SK-N-SH treated with all-trans-retinoic acid at 6 μM for 48 hours (cell line): Measurements from ENCODE around the gene MGMT.

Experiments used
- ATAC-seq: fragments of 200-7000 bp; cut with Tn5 transposase; 3 replicates; pipeline ENCODE4 v1.9.1; 2020; ENCODE audit warnings: mild to moderate bottlenecking, moderate library complexity
- ARNTL ChIP-seq: fragments of 450-650 bp; formaldehyde crosslinking; IDR thresholded peaks from 2 replicates; pipeline ENCODE4 v1.5.0; 2020; ENCODE audit warnings: low read depth, mild to moderate bottlenecking, moderate library complexity, borderline replicate concordance
- BACH2 ChIP-seq: fragments of 250-450 bp; sonication (Bioruptor Pico); IDR thresholded peaks from 2 replicates; pipeline ENCODE4 v1.9.0; 2021; ENCODE audit warnings: mild to moderate bottlenecking, borderline replicate concordance
- CSDC2 ChIP-seq: fragments of 250-450 bp; sonication (Bioruptor Pico); IDR thresholded peaks from 2 replicates; pipeline ENCODE4 v1.5.0; 2020; ENCODE audit warnings: mild to moderate bottlenecking, moderate library complexity
- ESRRG ChIP-seq: fragments of 250-450 bp; sonication (Bioruptor Pico); IDR thresholded peaks from 2 replicates; pipeline ENCODE4 v1.6.1; 2021; ENCODE audit warnings: mild to moderate bottlenecking
- GLIS3 ChIP-seq: fragments of 250-450 bp; sonication (Bioruptor Pico); IDR thresholded peaks from 2 replicates; pipeline ENCODE4 v1.5.0; 2020; ENCODE audit warnings: mild to moderate bottlenecking, moderate library complexity
- OSR1 ChIP-seq: fragments of 250-450 bp; sonication (Bioruptor Pico); IDR thresholded peaks from 2 replicates; pipeline ENCODE4 v1.8.0; 2022; ENCODE audit warnings: moderate library complexity, mild to moderate bottlenecking, inconsistent platforms
- PPARA ChIP-seq: fragments of 250-450 bp; sonication (Bioruptor Pico); IDR thresholded peaks from 2 replicates; pipeline ENCODE4 v1.5.0; 2020; ENCODE audit warnings: mild to moderate bottlenecking, borderline replicate concordance
- RARB ChIP-seq: fragments of 250-450 bp; sonication (Bioruptor Pico); IDR thresholded peaks from 2 replicates; pipeline ENCODE4 v1.8.0; 2021; ENCODE audit warnings: mild to moderate bottlenecking, moderate library complexity
- SNAI2 ChIP-seq: fragments of 250-450 bp; sonication (Bioruptor Pico); IDR thresholded peaks from 2 replicates; pipeline ENCODE4 v1.5.0; 2020; ENCODE audit warnings: mild to moderate bottlenecking, moderate library complexity
- TOX ChIP-seq: fragments of 250-450 bp; sonication (Bioruptor Pico); IDR thresholded peaks from 2 replicates; pipeline ENCODE4 v1.8.0; 2021; ENCODE audit warnings: mild to moderate bottlenecking, moderate library complexity, borderline replicate concordance
- ZC3H10 ChIP-seq: fragments of 250-450 bp; sonication (Bioruptor Pico); IDR thresholded peaks from 2 replicates; pipeline ENCODE4 v1.5.1; 2021; ENCODE audit warnings: mild to moderate bottlenecking, moderate library complexity
- ZFP3 ChIP-seq: fragments of 250-450 bp; sonication (Bioruptor Pico); IDR thresholded peaks from 2 replicates; pipeline ENCODE4 v1.5.0; 2020; ENCODE audit warnings: mild to moderate bottlenecking, moderate library complexity
- ZFP30 ChIP-seq: fragments of 450-650 bp; formaldehyde crosslinking; IDR thresholded peaks from 2 replicates; pipeline ENCODE4 v1.5.0; 2022; ENCODE audit warnings: mild to moderate bottlenecking, moderate library complexity
- ZNF565 ChIP-seq: fragments of 450-650 bp; formaldehyde crosslinking; conservative IDR thresholded peaks from 2 replicates; pipeline ENCODE4 v1.5.0; 2020; ENCODE audit warnings: low read depth, mild to moderate bottlenecking, moderate library complexity
- ZNF70 ChIP-seq: fragments of 450-650 bp; formaldehyde crosslinking; IDR thresholded peaks from 2 replicates; pipeline ENCODE4 v1.5.0; 2020; ENCODE audit warnings: mild to moderate bottlenecking, moderate library complexity
- ZNF8 ChIP-seq: fragments of 450-650 bp; formaldehyde crosslinking; IDR thresholded peaks from 2 replicates; pipeline ENCODE4 v1.5.0; 2020; ENCODE audit warnings: mild to moderate bottlenecking, moderate library complexity
- TF ChIP-seq, protein P1 (sequence below): fragments of 250-450 bp; sonication (Bioruptor Pico); IDR thresholded peaks from 2 replicates; pipeline ENCODE4 v1.5.1; 2020; ENCODE audit warnings: low read depth, mild to moderate bottlenecking, moderate library complexity
- TF ChIP-seq, protein P2 (sequence below): fragments of 250-450 bp; sonication (Bioruptor Pico); IDR thresholded peaks from 2 replicates; pipeline ENCODE4 v1.8.0; 2021; ENCODE audit warnings: low read depth, mild to moderate bottlenecking, moderate library complexity, borderline replicate concordance
- TF ChIP-seq, protein P3 (sequence below): fragments of 250-450 bp; sonication (Bioruptor Pico); IDR thresholded peaks from 2 replicates; pipeline ENCODE4 v1.8.0; 2020; ENCODE audit warnings: mild to moderate bottlenecking, moderate library complexity, borderline replicate concordance
- TF ChIP-seq, protein P4 (sequence below): fragments of 250-450 bp; sonication (Bioruptor Pico); IDR thresholded peaks from 2 replicates; pipeline ENCODE4 v1.5.0; 2020; ENCODE audit warnings: mild to moderate bottlenecking, moderate library complexity
- TF ChIP-seq, protein P5 (sequence below): fragments of 250-450 bp; sonication (Bioruptor Pico); IDR thresholded peaks from 2 replicates; pipeline ENCODE4 v1.5.1; 2021; ENCODE audit warnings: mild to moderate bottlenecking, moderate library complexity

MGMT gene

DNA sequence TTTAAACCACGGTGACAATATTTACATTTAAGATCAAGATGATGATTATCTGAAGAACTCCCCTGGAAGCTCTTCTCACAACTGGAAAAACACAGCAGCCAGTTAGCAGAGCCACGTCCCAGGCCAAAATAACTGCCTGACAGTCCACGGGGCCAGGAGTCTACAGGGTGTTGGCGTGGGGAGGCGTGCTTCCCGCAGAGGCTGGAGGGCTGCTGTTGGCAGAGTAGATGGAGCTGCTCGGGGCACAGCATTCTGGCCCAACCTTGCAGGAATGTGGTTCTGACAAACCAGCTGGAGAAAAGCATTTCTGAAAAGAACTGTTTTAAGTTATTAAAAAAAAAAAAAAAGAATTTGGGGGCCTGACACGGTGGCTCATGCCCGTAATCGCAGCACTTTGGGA, 319.2 kb downstream of the MGMT start (continued):
- TF ChIP-seq, protein P1, sequence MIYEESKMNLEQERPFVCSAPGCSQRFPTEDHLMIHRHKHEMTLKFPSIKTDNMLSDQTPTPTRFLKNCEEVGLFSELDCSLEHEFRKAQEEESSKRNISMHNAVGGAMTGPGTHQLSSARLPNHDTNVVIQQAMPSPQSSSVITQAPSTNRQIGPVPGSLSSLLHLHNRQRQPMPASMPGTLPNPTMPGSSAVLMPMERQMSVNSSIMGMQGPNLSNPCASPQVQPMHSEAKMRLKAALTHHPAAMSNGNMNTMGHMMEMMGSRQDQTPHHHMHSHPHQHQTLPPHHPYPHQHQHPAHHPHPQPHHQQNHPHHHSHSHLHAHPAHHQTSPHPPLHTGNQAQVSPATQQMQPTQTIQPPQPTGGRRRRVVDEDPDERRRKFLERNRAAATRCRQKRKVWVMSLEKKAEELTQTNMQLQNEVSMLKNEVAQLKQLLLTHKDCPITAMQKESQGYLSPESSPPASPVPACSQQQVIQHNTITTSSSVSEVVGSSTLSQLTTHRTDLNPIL (CRISPR knock-in tag): no peak
- TF ChIP-seq SNAI2 (CRISPR knock-in tag) (no peak), ZNF70 (CRISPR knock-in tag) (no peak), GLIS3 (CRISPR knock-in tag) (no peak), BACH2 (CRISPR knock-in tag) (no peak)
- TF ChIP-seq, all 23 proteins: peak for 0

DNA sequence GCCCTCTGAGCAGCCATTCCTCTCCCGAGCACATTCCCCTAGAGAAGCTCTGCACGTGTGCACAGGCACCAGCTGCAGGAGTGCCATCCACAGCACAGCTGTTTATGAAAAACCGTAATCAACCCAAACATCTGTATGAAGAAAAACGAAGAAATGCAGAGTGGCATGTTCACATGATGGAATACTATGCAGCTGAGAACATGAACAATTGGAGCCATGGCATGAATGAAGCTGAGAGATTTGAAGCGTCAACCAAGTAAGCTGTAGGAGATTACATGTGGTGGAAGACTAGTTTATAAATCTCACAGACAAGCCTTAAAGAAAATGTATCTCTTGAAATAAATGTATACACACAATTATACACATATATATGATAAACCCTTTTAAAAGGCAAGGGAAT, 320.5 kb downstream of the MGMT start:
- TF ChIP-seq, protein P1 (CRISPR knock-in tag): no peak
- TF ChIP-seq, protein P2, sequence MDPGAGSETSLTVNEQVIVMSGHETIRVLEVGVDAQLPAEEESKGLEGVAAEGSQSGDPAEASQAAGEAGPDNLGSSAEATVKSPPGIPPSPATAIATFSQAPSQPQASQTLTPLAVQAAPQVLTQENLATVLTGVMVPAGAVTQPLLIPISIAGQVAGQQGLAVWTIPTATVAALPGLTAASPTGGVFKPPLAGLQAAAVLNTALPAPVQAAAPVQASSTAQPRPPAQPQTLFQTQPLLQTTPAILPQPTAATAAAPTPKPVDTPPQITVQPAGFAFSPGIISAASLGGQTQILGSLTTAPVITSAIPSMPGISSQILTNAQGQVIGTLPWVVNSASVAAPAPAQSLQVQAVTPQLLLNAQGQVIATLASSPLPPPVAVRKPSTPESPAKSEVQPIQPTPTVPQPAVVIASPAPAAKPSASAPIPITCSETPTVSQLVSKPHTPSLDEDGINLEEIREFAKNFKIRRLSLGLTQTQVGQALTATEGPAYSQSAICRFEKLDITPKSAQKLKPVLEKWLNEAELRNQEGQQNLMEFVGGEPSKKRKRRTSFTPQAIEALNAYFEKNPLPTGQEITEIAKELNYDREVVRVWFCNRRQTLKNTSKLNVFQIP (CRISPR knock-in tag): no peak
- no peak for TF ChIP-seq TOX (CRISPR knock-in tag)

DNA sequence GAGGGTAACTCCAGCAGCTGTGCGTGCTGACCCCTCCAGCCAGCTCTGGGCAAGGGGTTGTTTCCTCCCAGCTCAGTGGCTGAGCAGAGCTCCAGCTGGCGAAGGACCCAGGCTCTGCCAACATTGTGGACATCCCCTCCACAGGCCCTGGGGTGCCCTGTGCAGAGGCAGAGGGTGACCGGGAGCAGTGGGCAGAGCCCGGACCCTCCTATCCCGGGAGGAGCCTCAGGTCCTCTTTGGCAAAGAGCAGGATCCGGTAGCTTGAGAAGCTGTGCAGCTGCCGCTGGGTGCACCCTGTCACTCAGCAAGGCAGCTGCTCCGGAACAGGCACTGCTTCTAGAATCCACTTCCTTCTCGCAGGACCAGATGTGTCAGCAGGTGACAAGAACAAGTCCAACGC, 321.2 kb downstream of the MGMT start:
- TF ChIP-seq ZNF565 (CRISPR knock-in tag) (no peak), BACH2 (CRISPR knock-in tag) (no peak), ZNF70 (CRISPR knock-in tag) (no peak), CSDC2 (CRISPR knock-in tag) (no peak), OSR1 (CRISPR knock-in tag) (no peak)
- no peak for ATAC-seq

More for the DNA sequence above, 320.5 kb downstream of the MGMT start:
- ATAC-seq: no peak

DNA sequence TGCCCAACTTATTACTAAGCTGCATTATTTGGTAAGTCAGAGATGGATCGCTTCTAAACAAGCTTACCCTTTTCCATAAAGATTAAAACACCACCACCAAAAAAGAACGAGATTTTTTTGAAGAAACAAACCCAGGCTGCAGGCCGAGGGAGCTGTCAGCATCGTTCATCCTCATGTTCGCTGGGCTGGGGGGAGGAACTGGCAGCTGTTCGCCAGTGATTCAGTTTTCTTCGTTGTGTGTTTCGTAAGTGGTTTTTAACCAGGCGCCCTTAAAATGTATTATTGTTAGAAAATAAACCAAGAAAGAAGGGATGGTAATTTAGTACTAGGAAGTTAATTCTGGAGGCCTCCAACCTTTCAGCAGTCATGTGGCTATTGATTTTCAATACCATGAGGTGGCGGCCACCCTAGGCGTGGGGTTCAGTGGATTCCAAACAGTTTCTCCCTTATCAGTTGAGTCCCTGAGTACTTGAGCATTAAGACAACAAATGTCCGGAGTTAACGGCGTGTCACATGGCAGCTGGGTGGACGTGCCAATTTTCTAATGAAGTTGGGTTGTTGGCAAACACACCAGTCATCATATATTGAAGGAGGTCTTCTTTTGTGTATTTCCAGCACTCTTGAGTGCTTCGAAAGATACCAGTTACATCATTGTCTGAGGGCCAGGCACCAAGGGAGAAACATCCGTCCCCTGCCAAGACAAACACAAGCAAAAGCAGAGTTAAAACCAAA, 323.8 kb downstream of the MGMT start:
- TF ChIP-seq ARNTL (CRISPR knock-in tag): no peak
- no peak for TF ChIP-seq ZNF70 (CRISPR knock-in tag)
- TF ChIP-seq ESRRG (CRISPR knock-in tag): no peak
- TF ChIP-seq ZFP30 (CRISPR knock-in tag): no peak
- TF ChIP-seq, protein P3, sequence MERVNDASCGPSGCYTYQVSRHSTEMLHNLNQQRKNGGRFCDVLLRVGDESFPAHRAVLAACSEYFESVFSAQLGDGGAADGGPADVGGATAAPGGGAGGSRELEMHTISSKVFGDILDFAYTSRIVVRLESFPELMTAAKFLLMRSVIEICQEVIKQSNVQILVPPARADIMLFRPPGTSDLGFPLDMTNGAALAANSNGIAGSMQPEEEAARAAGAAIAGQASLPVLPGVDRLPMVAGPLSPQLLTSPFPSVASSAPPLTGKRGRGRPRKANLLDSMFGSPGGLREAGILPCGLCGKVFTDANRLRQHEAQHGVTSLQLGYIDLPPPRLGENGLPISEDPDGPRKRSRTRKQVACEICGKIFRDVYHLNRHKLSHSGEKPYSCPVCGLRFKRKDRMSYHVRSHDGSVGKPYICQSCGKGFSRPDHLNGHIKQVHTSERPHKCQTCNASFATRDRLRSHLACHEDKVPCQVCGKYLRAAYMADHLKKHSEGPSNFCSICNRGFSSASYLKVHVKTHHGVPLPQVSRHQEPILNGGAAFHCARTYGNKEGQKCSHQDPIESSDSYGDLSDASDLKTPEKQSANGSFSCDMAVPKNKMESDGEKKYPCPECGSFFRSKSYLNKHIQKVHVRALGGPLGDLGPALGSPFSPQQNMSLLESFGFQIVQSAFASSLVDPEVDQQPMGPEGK: no peak
- TF ChIP-seq, protein P4, sequence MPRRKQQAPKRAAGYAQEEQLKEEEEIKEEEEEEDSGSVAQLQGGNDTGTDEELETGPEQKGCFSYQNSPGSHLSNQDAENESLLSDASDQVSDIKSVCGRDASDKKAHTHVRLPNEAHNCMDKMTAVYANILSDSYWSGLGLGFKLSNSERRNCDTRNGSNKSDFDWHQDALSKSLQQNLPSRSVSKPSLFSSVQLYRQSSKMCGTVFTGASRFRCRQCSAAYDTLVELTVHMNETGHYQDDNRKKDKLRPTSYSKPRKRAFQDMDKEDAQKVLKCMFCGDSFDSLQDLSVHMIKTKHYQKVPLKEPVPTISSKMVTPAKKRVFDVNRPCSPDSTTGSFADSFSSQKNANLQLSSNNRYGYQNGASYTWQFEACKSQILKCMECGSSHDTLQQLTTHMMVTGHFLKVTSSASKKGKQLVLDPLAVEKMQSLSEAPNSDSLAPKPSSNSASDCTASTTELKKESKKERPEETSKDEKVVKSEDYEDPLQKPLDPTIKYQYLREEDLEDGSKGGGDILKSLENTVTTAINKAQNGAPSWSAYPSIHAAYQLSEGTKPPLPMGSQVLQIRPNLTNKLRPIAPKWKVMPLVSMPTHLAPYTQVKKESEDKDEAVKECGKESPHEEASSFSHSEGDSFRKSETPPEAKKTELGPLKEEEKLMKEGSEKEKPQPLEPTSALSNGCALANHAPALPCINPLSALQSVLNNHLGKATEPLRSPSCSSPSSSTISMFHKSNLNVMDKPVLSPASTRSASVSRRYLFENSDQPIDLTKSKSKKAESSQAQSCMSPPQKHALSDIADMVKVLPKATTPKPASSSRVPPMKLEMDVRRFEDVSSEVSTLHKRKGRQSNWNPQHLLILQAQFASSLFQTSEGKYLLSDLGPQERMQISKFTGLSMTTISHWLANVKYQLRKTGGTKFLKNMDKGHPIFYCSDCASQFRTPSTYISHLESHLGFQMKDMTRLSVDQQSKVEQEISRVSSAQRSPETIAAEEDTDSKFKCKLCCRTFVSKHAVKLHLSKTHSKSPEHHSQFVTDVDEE: no peak
- TF ChIP-seq, protein P2 (CRISPR knock-in tag): no peak
- TF ChIP-seq BACH2 (CRISPR knock-in tag): no peak
- TF ChIP-seq ZNF8 (CRISPR knock-in tag): no peak
- no peak for TF ChIP-seq ZFP3
- no peak for TF ChIP-seq PPARA
- TF ChIP-seq RARB (CRISPR knock-in tag): no peak
- TF ChIP-seq, protein P1 (CRISPR knock-in tag): no peak
- no peak for TF ChIP-seq ZNF565 (CRISPR knock-in tag)
- no peak for TF ChIP-seq ZC3H10 (CRISPR knock-in tag)
- TF ChIP-seq, protein P5, sequence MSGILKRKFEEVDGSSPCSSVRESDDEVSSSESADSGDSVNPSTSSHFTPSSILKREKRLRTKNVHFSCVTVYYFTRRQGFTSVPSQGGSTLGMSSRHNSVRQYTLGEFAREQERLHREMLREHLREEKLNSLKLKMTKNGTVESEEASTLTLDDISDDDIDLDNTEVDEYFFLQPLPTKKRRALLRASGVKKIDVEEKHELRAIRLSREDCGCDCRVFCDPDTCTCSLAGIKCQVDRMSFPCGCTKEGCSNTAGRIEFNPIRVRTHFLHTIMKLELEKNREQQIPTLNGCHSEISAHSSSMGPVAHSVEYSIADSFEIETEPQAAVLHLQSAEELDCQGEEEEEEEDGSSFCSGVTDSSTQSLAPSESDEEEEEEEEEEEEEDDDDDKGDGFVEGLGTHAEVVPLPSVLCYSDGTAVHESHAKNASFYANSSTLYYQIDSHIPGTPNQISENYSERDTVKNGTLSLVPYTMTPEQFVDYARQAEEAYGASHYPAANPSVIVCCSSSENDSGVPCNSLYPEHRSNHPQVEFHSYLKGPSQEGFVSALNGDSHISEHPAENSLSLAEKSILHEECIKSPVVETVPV (CRISPR knock-in tag): no peak
- TF ChIP-seq, all 23 proteins: peak for 0
- ATAC-seq: no peak
